UCSD-AML1 (cell line): ENCODE data around the gene ASIC3.
A peak's percentile ranks its signal among the peaks of the same experiment; 100 is the strongest.

Experiments used
- DNase-seq: peaks from one replicate; lab custom pipeline; 2025; ENCODE audit not compliant: unreplicated experiment; lab: John Stamatoyannopoulos, UW

The ASIC3 gene

DNA sequence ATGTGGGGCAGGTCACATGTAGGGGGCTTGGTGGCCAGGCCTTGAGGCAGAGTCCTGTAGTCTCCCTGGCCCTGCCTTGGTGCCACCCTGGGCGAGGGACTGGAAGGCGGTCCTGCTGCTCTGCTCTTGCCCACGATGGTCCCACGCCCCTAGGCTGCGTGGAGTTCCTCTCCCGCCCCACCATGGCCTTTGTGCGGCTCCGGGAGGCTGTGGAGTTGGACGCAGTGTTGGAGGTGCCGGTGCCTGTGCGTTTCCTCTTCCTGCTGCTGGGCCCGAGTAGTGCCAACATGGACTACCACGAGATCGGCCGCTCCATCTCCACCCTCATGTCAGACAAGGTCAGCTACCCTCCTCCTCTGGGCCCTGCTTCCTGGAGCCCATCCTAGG, 22.2 kb downstream of the ASIC3 start:
- no peak for DNase-seq

DNA sequence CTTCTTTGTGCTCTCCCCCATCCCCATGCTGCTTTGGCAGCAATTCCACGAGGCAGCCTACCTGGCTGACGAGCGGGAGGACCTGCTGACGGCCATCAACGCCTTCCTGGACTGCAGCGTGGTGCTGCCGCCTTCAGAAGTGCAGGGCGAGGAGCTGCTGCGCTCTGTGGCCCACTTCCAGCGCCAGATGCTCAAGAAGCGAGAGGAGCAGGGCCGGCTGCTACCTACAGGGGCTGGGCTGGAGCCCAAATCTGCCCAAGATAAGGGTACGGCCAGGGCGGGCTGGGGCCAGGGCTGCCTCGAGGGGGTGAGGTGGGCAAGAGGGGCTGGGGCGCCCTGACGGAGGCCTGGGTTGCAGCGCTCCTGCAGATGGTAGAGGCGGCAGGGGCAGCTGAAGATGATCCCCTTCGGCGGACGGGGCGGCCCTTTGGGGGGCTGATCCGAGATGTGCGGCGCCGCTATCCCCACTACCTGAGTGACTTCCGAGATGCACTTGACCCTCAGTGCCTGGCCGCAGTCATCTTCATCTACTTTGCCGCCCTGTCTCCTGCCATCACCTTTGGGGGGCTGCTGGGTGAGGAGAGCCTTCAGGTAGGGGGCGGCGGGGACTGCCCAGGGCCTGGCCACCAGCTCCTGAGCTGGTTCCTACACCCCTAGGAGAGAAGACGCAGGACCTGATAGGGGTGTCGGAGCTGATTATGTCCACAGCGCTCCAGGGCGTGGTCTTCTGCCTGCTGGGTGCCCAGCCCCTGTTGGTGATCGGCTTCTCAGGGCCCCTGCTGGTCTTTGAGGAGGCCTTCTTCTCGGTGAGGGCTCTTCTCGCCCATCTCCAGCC, 22.9 kb downstream of the ASIC3 start:
- no peak for DNase-seq

- DNase-seq: no peak
Observed at GRCh38 chr7:151073990-151074389, 25.7 kb downstream of the ASIC3 start.

- no peak for DNase-seq
Observed at GRCh38 chr7:151074817-151075661, 26.7 kb downstream of the ASIC3 start.

GRCh38 chr7:151075662-151075971, 27.3 kb downstream of the ASIC3 start:
- DNase-seq: no peak

- no peak for DNase-seq
Observed at GRCh38 chr7:151075978-151076426, 27.7 kb downstream of the ASIC3 start.

DNA sequence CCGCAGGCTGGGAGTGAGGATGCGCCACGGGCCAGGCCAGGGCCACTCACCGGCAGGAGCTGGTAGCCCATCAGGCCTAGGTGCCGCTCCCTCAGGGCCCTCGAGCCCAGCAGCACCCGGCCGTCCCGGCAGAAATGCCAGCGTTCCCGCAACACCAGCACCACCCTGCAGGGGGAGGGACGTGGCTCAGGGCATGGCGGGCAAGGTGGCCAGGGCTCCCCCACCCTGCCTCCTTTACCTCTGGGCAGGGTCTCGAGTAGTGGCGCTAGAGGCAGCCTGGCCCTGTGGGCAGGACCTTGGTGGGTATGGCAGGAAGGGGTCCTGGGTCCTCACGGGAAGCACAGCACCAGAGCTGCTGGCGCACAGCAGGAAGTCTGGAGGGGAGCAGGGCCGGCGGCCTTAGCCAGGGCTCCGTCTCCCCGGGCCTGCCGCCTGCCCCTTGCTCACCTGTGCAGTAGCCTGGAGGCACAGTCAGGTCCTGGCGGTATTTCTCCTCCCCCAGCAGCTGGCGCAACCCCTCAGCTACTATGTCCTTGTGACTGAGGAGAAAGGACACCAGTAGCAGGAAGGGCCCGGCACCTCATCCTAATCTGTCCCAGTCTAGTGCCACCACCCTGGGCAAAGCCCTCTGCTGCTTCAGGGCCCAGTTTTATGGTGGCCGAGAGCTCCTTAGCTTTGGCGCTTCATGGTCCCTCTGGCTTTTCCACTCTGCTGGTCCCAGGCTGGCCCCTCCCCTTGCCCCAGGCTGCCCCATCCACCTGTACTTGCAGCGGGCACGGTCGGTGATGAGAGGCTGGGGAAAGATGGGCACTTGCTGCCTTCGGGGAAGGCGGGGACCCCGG, 28.8 kb downstream of the ASIC3 start:
- DNase-seq: peak; percentile 10

- DNase-seq: no peak
Observed at GRCh38 chr7:151077705-151078232, 29.4 kb downstream of the ASIC3 start.

- no peak for DNase-seq
Observed at GRCh38 chr7:151078233-151079040, 30.1 kb downstream of the ASIC3 start.

DNA sequence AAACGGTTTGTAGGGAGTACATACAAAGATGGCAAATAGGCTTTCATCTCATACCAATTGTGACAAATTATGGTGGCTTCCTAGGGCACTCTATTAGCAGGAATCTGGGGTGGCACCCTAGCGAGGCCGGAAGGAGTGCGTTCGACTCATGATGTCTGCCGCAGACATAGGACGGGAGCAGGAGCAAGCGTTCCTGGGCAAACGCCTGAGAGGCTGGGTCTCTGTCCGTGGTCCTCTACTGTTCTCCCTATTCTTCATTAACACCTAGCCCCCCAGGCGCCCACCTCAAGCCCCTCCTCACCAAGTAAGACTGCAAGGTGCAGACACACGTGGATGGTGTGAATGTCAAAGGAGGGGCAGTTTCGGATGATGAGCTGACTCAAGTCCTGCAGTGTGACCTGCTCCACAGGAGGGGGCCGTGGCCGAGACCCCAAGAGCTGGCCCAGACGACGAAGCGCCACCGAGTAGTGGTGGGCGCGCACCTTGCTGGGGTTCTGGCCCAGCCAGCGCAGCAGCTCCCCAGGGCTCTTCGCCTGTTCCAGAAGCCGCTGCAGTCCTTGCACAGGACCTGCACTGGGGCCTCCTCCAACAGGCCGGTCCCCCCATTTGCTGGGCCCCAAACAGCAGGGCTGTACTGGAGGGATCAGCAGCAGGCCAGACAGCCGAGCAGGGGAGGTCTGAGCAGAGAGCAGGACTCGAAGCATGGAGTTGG, 31.0 kb downstream of the ASIC3 start:
- DNase-seq: no peak

DNA sequence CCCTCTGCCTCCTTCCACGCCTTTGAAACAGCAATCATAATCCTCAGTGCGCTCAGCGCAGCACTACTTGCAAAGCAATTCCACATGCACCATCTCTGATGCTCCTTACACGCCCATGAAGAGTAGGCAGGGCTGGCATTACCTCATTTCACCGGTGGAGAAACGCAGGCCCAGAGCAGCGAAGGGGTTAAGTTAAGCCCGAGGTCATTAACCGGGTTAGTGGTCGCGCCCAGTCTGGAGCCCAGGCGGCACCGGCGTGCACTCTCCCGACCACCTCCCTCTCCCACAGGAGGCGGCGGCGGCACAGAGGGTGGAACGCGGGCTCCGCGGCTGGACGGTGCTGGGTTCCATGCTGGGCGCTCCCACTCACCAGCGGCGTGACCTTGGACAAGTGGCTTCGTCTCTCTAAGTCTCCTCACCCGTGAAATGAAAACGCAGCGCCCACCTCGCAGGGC, 31.8 kb downstream of the ASIC3 start:
- peak; percentile 23 for DNase-seq

GRCh38 chr7:151080522-151081169, 32.3 kb downstream of the ASIC3 start, which contains the start of gene FASTK:
TSS of gene FASTK (minus strand) at chr7:151080809. CDS start at chr7:151080766, 43 bp downstream.
- DNase-seq: peak; percentile 80

DNA sequence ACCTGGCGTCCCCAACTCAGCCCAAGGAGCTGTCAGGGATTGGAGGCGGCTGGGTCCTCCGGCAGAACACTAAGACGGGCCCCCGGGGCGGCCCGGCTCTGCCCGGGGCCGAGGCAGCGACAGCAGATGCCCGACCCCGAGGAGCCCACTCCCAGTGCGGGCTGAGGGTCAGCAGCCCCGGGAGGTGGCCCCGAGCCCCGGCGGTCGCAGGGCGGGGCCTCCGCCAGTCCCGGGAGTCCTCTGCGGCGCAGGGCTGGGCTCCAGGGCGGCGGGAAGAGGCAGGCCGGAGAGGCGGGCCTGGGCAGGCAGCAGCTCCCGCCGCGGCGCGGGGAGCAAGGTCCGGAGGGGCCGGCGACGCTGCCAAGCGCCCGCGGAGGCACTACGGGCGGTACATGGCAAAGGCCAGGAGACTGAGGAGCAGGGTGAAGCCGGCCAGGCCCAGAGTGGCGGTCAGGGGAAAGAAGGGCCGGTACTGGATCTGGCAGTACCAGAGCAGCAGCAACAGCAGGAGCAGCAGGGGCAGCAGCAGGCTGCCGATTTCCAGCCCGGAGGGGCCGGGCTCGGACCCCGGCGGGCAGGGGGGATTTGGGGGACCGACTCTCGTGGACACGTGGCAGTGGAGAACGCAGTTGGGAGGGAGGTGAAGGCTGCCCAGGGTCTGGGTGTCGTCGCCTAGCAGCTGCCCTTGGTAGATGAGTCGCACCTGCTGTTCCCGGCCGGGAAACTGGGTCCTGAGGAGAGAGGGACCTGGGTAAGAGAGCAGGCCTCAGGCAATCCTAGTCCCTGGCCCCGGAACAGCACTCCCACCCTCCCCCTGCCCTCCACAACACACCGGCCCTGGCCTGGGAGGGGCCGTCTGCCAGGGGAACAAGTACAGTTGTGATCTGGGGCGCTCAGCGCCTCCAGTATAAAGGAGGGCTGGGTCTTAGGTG, 33.1 kb downstream of the ASIC3 start:
- no peak for DNase-seq

DNA sequence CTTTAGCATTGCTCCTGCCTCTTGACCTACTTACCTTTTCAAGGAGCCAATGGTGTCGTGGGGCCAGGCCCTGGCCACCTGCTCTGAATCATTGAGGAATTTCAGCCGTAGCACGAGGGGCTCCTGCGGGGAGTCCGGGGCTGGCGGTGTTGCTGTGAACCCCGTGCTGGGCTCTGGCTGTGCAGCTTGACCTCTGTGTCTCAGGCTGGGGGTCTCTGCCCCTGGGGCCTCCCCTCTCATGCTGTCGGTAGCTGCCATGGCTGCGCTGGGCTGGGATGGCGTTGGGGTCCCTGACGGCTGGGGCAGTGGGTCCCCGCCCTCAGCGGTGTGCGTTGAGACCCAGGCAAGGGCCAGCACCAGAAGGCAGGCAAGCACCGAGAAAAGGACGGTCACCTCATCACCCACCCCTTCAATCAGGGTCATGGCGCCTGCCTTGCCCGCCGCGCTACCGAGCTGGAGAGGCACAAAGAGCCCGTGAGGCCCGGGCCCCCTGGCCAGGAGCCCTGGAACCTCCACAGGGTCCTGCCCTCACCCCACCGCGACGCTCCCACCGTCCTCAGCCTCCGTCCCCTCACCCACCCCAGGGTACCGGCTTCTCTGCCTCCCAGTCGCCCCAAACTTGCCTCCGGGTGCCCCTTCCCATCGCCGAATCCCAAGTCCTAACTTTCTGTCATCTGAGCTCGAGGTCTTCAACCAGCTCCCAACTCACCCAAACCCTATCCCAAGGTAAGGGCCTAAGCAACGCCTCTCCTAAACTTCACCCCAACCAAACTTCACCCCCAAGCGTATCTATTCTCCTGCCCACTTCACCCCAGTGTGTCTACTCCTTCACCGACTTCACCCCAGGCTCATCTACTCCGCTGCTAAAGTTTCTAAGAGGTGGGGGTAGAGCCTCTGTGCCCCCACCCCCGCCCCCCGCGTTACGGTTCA, 34.1 kb downstream of the ASIC3 start:
- no peak for DNase-seq

DNA sequence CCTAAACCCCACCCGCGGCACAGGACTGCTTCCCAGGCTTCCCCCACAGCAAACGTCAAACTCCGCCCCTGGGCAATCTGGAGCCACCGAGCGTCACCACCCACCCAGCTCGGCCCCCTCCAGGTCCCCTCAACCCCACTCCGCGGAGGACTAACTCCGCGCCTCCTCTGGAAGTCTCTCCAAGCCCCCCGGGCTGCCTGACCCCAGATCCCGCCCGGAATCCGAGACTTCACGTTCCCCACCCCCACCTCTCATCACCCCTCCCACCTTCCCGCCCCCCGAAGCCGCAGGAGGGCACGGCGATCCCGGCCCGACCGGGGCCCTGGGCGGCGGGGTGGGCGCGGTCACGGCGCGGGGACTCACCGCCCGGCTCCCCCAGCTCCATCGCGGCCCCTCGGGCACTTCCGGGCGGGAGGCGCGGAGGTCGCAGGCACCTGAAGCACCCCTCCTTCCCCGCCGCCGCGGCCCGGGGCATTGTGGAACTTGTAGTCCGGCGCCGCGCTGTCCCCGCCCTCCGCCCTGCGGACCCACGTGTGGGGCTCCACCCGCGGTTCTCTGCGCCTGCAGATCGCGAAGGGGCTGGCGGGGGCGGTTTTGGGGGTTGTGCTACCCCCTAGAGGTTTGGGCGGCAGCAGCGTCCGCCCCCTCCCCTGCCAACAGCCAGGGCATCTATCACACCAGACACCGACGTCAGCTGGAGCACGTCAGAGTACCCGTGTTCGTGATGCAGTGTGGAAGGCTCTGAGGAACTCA, 34.9 kb downstream of the ASIC3 start, which contains the start of gene TMUB1:
Gene TMUB1, minus strand, starts transcription at position 423 of the 753 bp plus-strand sequence. CDS start 930 bp downstream, outside the sequence.
- DNase-seq: peak; percentile 65

- no peak for DNase-seq
Observed at GRCh38 chr7:151083824-151084160, 35.5 kb downstream of the ASIC3 start.
